GM21576 (cell line): ENCODE results near the gene PDHX.
"Not testable (repeated sequence)": the region's sequence is repeated elsewhere in the genome, so short reads cannot be mapped to it uniquely, and the experiment has no call there.

Experiments
- ATAC-seq: cut with Tn5 transposase; IDR thresholded peaks from one replicate; pipeline ENCODE4 v1.9.1; 2021; ENCODE audit warnings: mild to moderate bottlenecking, moderate library complexity; ENCODE audit not compliant: unreplicated experiment

Gene PDHX

GRCh38 chr11:34916015-34916842 is at the start of gene PDHX, which contains the start of gene APIP:
Gene PDHX (plus strand): TSS chr11:34916618. CDS start chr11:34916656, 38 bp downstream.
Gene APIP (minus strand): TSS chr11:34916379. CDS start chr11:34916284, 95 bp downstream.
- ATAC-seq = peak; percentile 93

DNA sequence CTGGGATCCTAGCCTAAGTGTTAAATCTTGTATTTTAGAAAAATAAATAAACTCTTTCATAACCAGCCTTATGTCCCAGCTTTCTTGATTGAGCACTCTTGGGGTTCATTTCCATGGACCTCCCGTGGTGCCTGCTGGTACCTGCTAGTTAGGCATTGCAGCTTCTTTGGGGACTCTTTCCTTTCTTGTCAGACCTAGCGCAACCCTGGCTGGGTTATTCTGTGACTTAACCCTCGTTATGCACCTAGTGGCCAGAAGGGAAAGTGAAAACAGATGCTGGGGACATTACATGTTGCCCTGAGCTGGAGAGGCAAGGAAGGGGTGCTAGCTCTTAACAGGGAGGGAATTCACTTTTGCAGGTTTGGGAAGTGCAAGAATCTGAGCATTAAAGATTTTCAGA is 47.0 kb upstream of the PDHX start:
- ATAC-seq = no peak

- no peak for ATAC-seq
Observed at GRCh38 chr11:34870548-34871196, 45.7 kb upstream of the PDHX start.

- ATAC-seq = no peak
Observed at GRCh38 chr11:34874202-34874601, 42.2 kb upstream of the PDHX start.

DNA sequence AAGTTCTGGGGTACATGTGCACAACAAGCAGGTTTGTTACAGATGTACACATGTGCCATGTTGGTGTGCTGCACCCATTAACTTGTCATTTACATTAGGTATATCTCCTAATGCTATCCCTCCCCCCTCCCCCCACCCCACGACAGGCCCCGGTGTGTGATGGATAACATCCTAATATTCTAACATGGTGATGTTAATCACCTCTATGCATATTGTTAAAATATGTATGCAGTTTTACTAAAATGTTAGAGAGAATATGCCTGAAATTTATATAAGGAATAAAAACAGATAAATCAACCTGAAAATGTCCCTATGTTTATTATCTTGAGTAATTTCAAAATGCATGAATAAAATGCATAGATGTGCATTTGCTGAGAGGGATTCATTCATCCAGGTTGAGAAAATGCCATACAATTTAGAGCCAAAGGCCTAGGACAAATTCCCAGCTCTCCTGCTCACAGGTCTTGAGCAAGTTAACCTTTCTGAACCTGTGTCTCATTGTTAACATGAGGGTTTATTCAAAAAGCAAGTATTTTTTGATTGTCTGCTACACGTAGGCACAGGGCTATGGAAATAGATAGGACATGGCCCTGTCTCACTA is 38.9 kb upstream of the PDHX start:
- no peak for ATAC-seq

GRCh38 chr11:34881900-34882299 is 34.5 kb upstream of the PDHX start:
- no peak for ATAC-seq

- ATAC-seq = no peak
Observed at GRCh38 chr11:34886609-34887008, 29.8 kb upstream of the PDHX start.

GRCh38 chr11:34887260-34887659 is 29.2 kb upstream of the PDHX start:
- ATAC-seq = no peak

DNA sequence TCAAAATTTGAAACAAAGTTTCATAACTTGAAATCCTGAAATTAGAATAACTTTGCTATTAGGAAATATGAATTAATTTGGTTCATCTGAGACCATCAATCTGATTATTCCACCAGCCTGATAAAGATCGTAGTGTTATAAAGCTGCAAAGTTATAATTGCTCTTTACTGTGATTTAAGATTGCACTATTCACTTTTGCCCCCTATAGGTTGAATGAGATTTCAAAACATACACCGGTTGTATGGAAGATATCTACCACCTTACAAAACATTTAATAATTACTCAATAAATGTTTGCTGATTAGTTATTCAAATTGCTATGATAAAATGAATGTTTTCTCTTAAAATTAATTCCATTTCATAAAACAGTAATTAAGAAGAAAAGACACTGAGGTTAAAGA is 26.3 kb upstream of the PDHX start:
- no peak for ATAC-seq

- ATAC-seq = no peak
Observed at GRCh38 chr11:34890812-34891211, 25.6 kb upstream of the PDHX start.

GRCh38 chr11:34891611-34892010 is 24.8 kb upstream of the PDHX start:
- no peak for ATAC-seq

DNA sequence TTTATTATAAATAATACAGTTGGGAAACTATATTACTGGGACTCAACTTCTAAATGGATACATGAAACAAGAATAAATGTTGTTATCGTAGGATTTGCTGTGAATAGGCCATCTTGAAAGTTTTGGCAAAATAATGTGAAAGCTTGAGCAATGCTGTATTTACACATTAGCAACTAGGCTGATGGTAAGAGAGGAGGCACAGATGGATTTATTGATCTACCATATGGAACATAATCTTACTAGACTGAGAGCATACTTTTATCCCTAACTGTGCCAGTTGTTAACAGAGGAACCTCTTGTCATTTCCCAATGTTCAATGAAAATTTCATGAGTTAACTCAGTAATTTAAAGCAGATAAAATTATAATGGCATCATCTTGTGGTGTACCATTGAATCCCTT is 23.0 kb upstream of the PDHX start:
- no peak for ATAC-seq

DNA sequence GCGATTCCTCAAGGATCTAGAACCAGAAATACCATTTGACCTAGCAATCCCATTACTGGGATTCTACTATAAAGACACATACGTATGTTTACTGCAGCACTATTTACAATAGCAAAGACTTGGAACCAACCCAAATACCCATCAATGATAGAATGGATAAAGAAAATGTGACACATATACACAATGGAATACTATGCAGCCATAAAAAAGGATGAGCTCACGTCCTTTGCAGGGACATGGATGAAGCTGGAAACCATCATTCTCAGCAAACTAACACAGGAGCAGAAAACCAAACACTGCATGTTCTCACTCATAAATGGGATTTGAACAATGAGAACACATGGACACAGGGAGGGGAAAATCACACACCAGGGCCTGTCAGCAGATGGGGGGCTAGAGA is 20.2 kb upstream of the PDHX start:
- not testable (repeated sequence) for ATAC-seq

GRCh38 chr11:34897171-34897870 is 19.1 kb upstream of the PDHX start:
- no peak for ATAC-seq

- no peak for ATAC-seq
Observed at GRCh38 chr11:34898474-34898873, 17.9 kb upstream of the PDHX start.

- ATAC-seq = no peak
Observed at GRCh38 chr11:34899633-34900016, 16.8 kb upstream of the PDHX start.

GRCh38 chr11:34904421-34904955 is 11.9 kb upstream of the PDHX start:
- no peak for ATAC-seq

DNA sequence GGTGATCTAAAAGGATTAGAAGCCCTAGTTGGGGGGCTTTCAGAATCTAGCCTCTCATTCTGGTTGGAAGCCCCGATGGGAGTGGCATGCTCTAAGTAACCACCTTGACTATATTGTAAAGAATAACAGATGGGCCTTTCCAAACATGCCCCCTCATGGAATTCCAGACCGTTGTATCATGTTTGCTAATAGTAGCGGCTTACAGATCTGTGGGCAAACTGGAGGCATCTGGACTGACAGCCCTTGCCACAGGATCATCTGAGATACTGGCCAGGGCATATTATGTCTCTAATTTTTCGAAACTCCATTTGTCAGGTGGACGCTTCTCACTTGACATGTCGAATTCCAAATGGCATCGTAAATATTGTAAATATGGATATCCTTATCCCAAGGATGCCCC is 10.8 kb upstream of the PDHX start:
- ATAC-seq = no peak

DNA sequence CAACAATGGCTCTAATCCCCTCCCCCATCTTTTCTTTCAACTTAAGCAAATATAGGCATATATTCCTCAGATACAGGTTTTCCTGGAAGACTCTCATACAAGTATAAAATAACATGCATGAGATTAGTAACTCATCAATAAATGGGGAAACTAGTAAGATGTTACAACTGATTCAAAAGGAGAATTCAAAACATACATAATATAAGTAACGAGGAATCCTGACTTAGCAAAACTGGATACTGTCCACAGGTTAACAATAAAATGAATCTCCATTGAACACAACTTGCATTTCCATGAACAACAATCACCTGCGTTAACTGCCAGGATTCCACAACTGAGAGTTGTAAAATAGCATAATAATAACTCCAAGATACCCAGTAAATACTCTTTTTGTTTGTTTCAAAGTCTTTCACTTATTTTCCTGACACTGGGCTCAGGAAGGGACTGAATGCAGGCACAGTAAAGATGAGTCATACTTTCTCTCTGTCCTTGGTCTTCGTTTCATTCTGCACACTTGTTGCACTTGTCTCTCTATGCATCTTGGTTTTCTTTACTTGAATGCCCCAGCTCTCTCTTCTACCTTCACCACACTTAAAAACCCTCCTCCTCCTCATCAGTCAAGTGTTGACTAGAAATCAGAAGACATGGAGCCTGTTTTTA is 8.4 kb upstream of the PDHX start:
- ATAC-seq = peak; percentile 40

GRCh38 chr11:34909415-34909814 is 7.0 kb upstream of the PDHX start:
- ATAC-seq = no peak

DNA sequence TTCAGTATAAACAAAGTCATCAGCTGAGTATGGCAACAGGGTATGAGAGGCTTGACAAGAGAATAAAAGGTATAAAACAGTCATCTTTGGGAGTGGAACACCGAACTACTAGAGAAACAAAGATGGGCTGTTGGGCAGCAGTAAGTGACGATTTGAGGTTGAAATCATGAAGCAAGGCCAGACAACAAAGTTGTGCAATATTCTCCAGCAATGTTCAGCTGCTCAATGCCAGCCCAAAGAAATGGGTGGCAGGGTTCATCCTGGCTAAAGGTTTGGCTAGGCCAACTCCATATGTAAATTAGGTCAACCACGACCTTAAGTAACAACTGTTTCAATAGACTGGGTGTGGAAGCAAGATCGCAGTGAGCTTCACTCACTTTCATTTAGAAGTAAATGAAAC is 6.5 kb upstream of the PDHX start:
- ATAC-seq = no peak
